ENCODE results near the gene MTPN. TPM values are rescaled to one million over a fixed set of nuclear protein-coding genes. Genes with fewer than 3 reads are reported as not detected.

The MTPN gene
- total RNA-seq, 4 donors from 2014 or later = 76.6 to 80.2 (median 79.0) TPM

DNA sequence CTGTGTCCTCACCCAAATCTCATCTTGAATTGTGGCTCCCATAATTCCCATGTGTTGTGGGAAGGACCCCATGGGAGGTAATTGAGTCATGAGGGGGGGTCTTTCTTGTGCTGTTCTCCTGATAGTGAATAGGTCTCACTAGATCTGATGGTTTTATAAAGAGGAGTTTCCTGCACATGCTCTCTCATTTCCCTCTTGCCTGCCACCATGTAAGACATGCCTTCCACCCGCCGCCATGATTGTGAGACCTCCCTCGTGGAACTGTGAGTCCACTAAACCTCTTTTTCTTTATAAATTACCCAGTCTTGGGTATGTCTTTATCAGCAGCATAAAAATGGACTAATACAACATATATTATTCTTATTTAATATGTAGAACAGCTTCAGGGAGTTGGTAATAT lies 29.0 kb upstream of the MTPN start:
- H3K4me3 ChIP-seq = no peak overlapping the region
- WGBS, 2 donors (ENCODE audit: low coverage in 1 of 2) = 89 to 96% methylated on average over 3 of the region's 3 CpGs
- TF ChIP-seq POLR2AphosphoS5 (IDR thresholded peaks at IDR 0.05) (no peak), EP300 (IDR thresholded peaks at IDR 0.05) (no peak), POLR2A (IDR thresholded peaks at IDR 0.05) (no peak)
- TF ChIP-seq, protein P1, sequence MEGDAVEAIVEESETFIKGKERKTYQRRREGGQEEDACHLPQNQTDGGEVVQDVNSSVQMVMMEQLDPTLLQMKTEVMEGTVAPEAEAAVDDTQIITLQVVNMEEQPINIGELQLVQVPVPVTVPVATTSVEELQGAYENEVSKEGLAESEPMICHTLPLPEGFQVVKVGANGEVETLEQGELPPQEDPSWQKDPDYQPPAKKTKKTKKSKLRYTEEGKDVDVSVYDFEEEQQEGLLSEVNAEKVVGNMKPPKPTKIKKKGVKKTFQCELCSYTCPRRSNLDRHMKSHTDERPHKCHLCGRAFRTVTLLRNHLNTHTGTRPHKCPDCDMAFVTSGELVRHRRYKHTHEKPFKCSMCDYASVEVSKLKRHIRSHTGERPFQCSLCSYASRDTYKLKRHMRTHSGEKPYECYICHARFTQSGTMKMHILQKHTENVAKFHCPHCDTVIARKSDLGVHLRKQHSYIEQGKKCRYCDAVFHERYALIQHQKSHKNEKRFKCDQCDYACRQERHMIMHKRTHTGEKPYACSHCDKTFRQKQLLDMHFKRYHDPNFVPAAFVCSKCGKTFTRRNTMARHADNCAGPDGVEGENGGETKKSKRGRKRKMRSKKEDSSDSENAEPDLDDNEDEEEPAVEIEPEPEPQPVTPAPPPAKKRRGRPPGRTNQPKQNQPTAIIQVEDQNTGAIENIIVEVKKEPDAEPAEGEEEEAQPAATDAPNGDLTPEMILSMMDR (IDR thresholded peaks at IDR 0.05) = no peak
- no peak for ATAC-seq
- no peaks in the 10 kb centered on the region for H3K36me3 ChIP-seq
- no peaks in the 10 kb centered on the region for H3K9me3 ChIP-seq
- H3K4me1 ChIP-seq = no peaks in the 10 kb centered on the region
- no peaks in the 10 kb centered on the region for H3K27me3 ChIP-seq
- no peak overlapping the region for H3K27ac ChIP-seq

GRCh38 chr7:136004083-136004482 lies 26.9 kb upstream of the MTPN start:
- no peaks in the 10 kb centered on the region for H3K36me3 ChIP-seq
- H3K9me3 ChIP-seq = no peaks in the 10 kb centered on the region
- H3K4me1 ChIP-seq = no peaks in the 10 kb centered on the region
- no peak overlapping the region for H3K4me3 ChIP-seq
- 91 to 94% methylated on average over 3 of the region's 3 CpGs for WGBS, 2 donors (ENCODE audit: low coverage in 1 of 2)
- H3K27ac ChIP-seq = no peak overlapping the region
- H3K27me3 ChIP-seq = no peaks in the 10 kb centered on the region
- no peak for ATAC-seq
- TF ChIP-seq, protein P1 (IDR thresholded peaks at IDR 0.05) = no peak
- no peak for TF ChIP-seq EP300 (IDR thresholded peaks at IDR 0.05)
- no peak for TF ChIP-seq POLR2A (IDR thresholded peaks at IDR 0.05)
- TF ChIP-seq POLR2AphosphoS5 (IDR thresholded peaks at IDR 0.05) = no peak

DNA sequence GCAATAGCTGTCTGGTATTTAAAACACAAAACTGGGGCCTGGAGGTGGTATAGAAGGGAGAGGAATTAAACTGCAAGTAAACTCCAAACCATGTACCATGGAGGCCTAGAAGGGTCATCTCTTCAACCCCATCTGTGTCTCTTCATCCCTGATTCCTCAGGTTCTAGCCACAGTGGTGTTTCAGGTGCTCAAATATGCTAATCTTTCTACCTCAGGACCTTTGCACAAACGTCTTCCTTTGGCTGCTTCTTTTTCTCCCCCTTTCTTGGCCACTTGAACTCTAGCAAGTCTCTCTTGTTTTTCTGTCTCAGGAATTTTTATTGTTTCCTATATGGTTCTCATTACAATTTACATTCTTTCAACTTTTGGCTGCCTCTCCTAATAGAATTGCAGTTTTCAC lies 25.6 kb upstream of the MTPN start:
- ATAC-seq = no peak
- Histone ChIP-seq H3K4me3 (no peak overlapping the region), H3K36me3 (no peaks in the 10 kb centered on the region), H3K9me3 (no peaks in the 10 kb centered on the region), H3K27ac (no peak overlapping the region), H3K27me3 (no peaks in the 10 kb centered on the region), H3K4me1 (no peaks in the 10 kb centered on the region)
- 0% methylated on average over 1 of the region's 1 CpG; no CpG with 5 or more reads in 1 of the 2 donors for WGBS, 2 donors (ENCODE audit: low coverage in 1 of 2)
- no peak for TF ChIP-seq EP300 (IDR thresholded peaks at IDR 0.05)

GRCh38 chr7:136000288-136000913 lies 23.2 kb upstream of the MTPN start:
- Histone ChIP-seq H3K9me3 (no peaks in the 10 kb centered on the region), H3K4me3 (no peak overlapping the region), H3K27me3 (no peaks in the 10 kb centered on the region), H3K4me1 (no peaks in the 10 kb centered on the region), H3K36me3 (no peaks in the 10 kb centered on the region), H3K27ac (no peak overlapping the region)
- WGBS, 2 donors (ENCODE audit: low coverage in 1 of 2) = 51 to 79% methylated on average over 2 to 3 of the region's 3 CpGs
- TF ChIP-seq POLR2A (IDR thresholded peaks at IDR 0.05) (no peak), POLR2AphosphoS5 (IDR thresholded peaks at IDR 0.05) (no peak), EP300 (IDR thresholded peaks at IDR 0.05) (no peak)
- TF ChIP-seq, protein P1 (IDR thresholded peaks at IDR 0.05) = no peak
- ATAC-seq = no peak

DNA sequence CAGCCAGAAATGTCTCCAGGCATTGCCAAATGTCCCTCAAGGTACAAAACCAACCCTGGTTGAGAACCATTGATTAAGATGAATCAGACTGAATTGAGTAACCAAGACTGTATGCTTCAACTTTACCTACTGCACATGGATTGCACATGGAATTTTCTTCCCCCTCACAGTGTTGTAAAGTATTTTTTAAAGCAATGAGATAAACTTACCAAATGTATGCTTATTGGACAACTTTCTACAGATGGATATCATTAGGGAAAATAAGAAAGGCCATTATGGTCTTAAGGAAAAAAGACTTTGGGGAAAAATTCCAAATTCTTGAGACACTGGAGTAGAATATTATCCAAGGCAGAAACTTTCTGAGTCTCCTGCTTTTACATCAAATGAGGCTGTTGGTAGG lies 20.9 kb upstream of the MTPN start:
- TF ChIP-seq POLR2AphosphoS5 (IDR thresholded peaks at IDR 0.05) = no peak
- TF ChIP-seq, protein P1 (IDR thresholded peaks at IDR 0.05) = no peak
- TF ChIP-seq EP300 (IDR thresholded peaks at IDR 0.05) = no peak
- TF ChIP-seq POLR2A (IDR thresholded peaks at IDR 0.05) = no peak
- Histone ChIP-seq H3K36me3 (no peaks in the 10 kb centered on the region), H3K4me3 (no peak overlapping the region), H3K9me3 (no peaks in the 10 kb centered on the region), H3K27ac (no peak overlapping the region), H3K27me3 (no peaks in the 10 kb centered on the region), H3K4me1 (no peaks in the 10 kb centered on the region)
- ATAC-seq = no peak

Measured in gastroesophageal sphincter (tissue), 4 donors.